H1 (cell line): ENCODE measurements around the gene PCDH19. TPM values are rescaled to one million over a fixed set of nuclear protein-coding genes. Genes with fewer than 3 reads are reported as not detected.

ENCODE experiments used
- CTCF ChIA-PET: fragments of 300-600 bp; sonication (Branson Sonifier 250); formaldehyde crosslinking; loops from one replicate; lab custom pipeline; 2021; ENCODE audit not compliant: partially characterized antibody; lab: Charles Lee
- POLR2A ChIA-PET: fragments of 300-600 bp; sonication (Branson Sonifier 250); formaldehyde crosslinking; loops from one replicate; lab custom pipeline; 2021; ENCODE audit warnings: inconsistent platforms; ENCODE audit not compliant: partially characterized antibody; lab: Charles Lee
- DNase-seq, 2 experiments: peaks; one replicate each; pipeline versions ENCODE4 v3.0.0 to v3.0.0-alpha.2; 2010 to 2022; ENCODE audit warnings: low spot score in 2 of 2, low read depth in 1 of 2, mixed read lengths in 1 of 2
- FAIRE-seq: peaks from 2 replicates; lab custom pipeline; 2011; peaks lifted over from hg19 to GRCh38; lab: Jason Lieb, UNC
- H2AFZ ChIP-seq: 2 replicates; pipeline ENCODE4 v1.8.1; 2012; ENCODE audit warnings: low read length, inconsistent platforms
- H2AK5ac ChIP-seq: 2 replicates; pipeline ENCODE4 v1.6.1; 2013; ENCODE audit warnings: low read depth, low read length
- H2BK120ac ChIP-seq: replicated peaks from 2 replicates; pipeline ENCODE3; 2013; ENCODE audit warnings: low read depth, low read length, inconsistent platforms
- H2BK12ac ChIP-seq: 2 replicates; pipeline ENCODE4 v1.6.1; 2013; ENCODE audit warnings: low read depth, low read length
- H2BK15ac ChIP-seq: 2 replicates; pipeline ENCODE4 v1.6.1; 2013; ENCODE audit warnings: low read length
- H2BK20ac ChIP-seq: 2 replicates; pipeline ENCODE4 v1.6.1; 2013; ENCODE audit warnings: low read length
- H2BK5ac ChIP-seq: 2 replicates; pipeline ENCODE4 v1.6.1; 2013; ENCODE audit warnings: low read depth, low read length
- H3K14ac ChIP-seq: 2 replicates; pipeline ENCODE4 v1.6.1; 2013; ENCODE audit warnings: inconsistent platforms; ENCODE audit not compliant: insufficient read length
- H3K18ac ChIP-seq: 2 replicates; pipeline ENCODE4 v1.6.1; 2013; ENCODE audit warnings: low read length; ENCODE audit errors: extremely low read depth
- H3K23ac ChIP-seq: 2 replicates; pipeline ENCODE4 v1.6.1; 2013; ENCODE audit warnings: inconsistent platforms; ENCODE audit not compliant: insufficient read length
- H3K23me2 ChIP-seq: 2 replicates; pipeline ENCODE4 v1.6.1; 2013; ENCODE audit warnings: low read depth, low read length
- H3K27ac ChIP-seq: 2 replicates; pipeline ENCODE4 v1.6.1; 2011; ENCODE audit warnings: low read depth, low read length, inconsistent platforms
- H3K27me3 ChIP-seq, 4 experiments: replicated peaks in 1 of 4; 1 replicate in 1 of 4; 2 replicates in 3 of 4; pipeline versions ENCODE4 v1.6.1 to v1.8.1; 2011 to 2013; ENCODE audit warnings: low read length in 3 of 4, mild to moderate bottlenecking in 3 of 4, inconsistent platforms in 2 of 4, mixed read lengths in 2 of 4, moderate library complexity in 1 of 4; ENCODE audit not compliant: control insufficient read depth in 3 of 4, insufficient read depth in 3 of 4; ENCODE audit errors: extremely low read depth in 1 of 4
- H3K36me3 ChIP-seq, 4 experiments: 2 replicates each; pipeline versions ENCODE4 v1.6.1 to v1.8.1; 2011 to 2013; ENCODE audit warnings: mild to moderate bottlenecking in 4 of 4, low read length in 3 of 4, moderate library complexity in 2 of 4, control low read depth in 1 of 4, inconsistent platforms in 1 of 4; ENCODE audit not compliant: insufficient read depth in 4 of 4, control insufficient read depth in 2 of 4
- H3K4ac ChIP-seq: replicated peaks from 2 replicates; pipeline ENCODE3; 2013; ENCODE audit warnings: low read length, low read depth, mixed read lengths, inconsistent platforms; ENCODE audit not compliant: insufficient read length
- H3K4me1 ChIP-seq, 4 experiments: replicated peaks in 1 of 4; 1 replicate in 1 of 4; 2 replicates in 3 of 4; pipeline versions ENCODE4 v1.6.1 to v1.8.1; 2011 to 2013; ENCODE audit warnings: low read length in 3 of 4, inconsistent platforms in 2 of 4, mixed read lengths in 1 of 4; ENCODE audit not compliant: insufficient read depth in 4 of 4, control insufficient read depth in 3 of 4
- H3K4me2 ChIP-seq, 2 experiments: 2 replicates each; pipeline versions ENCODE4 v1.6.1 to v1.8.1; 2011 to 2013; ENCODE audit warnings: low read depth in 2 of 2, low read length in 2 of 2, control low read depth in 1 of 2, inconsistent platforms in 1 of 2, mild to moderate bottlenecking in 1 of 2; ENCODE audit not compliant: insufficient read depth in 1 of 2
- H3K4me3 ChIP-seq, 4 experiments: fragments of 200-600, 300-600 bp in 1 of 4; sonication (generic), shearing (Covaris generic), sonication (Bioruptor Twin) in 1 of 4; 2 replicates each; pipeline versions ENCODE4 v1.5.1 to v1.8.1; 2011 to 2016; ENCODE audit warnings: low read length in 4 of 4, low read depth in 3 of 4, control low read depth in 2 of 4, inconsistent platforms in 2 of 4, mild to moderate bottlenecking in 2 of 4, mixed read lengths in 1 of 4, moderate library complexity in 1 of 4; ENCODE audit not compliant: insufficient read depth in 2 of 4; ENCODE audit errors: extremely low read depth in 1 of 4
- H3K56ac ChIP-seq: replicated peaks from 2 replicates; pipeline ENCODE3; 2013; ENCODE audit warnings: low read depth, mild to moderate bottlenecking, mixed read lengths, low read length, inconsistent platforms; ENCODE audit not compliant: insufficient read length
- H3K79me1 ChIP-seq: 2 replicates; pipeline ENCODE4 v1.6.1; 2013; ENCODE audit warnings: low read depth, low read length, control low read depth
- H3K79me2 ChIP-seq, 2 experiments: 2 replicates each; pipeline versions ENCODE4 v1.6.1 to v1.8.1; 2012 to 2013; ENCODE audit warnings: low read length in 2 of 2, mild to moderate bottlenecking in 2 of 2, inconsistent platforms in 1 of 2; ENCODE audit not compliant: insufficient read depth in 2 of 2, control insufficient read depth in 1 of 2
- H3K9ac ChIP-seq, 4 experiments: replicated peaks in 1 of 4; 1 replicate in 1 of 4; 2 replicates in 3 of 4; pipeline versions ENCODE4 v1.6.1 to v1.8.1; 2011 to 2013; ENCODE audit warnings: low read depth in 3 of 4, low read length in 3 of 4, control low read depth in 2 of 4, mild to moderate bottlenecking in 2 of 4, moderate library complexity in 2 of 4, inconsistent platforms in 1 of 4; ENCODE audit errors: extremely low read depth in 1 of 4
- H3K9me3 ChIP-seq, 2 experiments: 2 replicates each; pipeline versions ENCODE4 v1.6.1 to v1.8.1; 2012 to 2013; ENCODE audit warnings: mild to moderate bottlenecking in 2 of 2, moderate library complexity in 2 of 2, control low read depth in 1 of 2, inconsistent platforms in 1 of 2, low read depth in 1 of 2, low read length in 1 of 2, mixed read lengths in 1 of 2; ENCODE audit not compliant: insufficient read depth in 2 of 2
- H4K20me1 ChIP-seq, 2 experiments: replicated peaks in 1 of 2; 2 replicates each; pipeline versions ENCODE3 to v1.8.1; 2011 to 2013; ENCODE audit warnings: inconsistent platforms in 2 of 2, low read length in 2 of 2, mild to moderate bottlenecking in 1 of 2; ENCODE audit not compliant: insufficient read depth in 2 of 2, control insufficient read depth in 1 of 2
- H4K5ac ChIP-seq: 2 replicates; pipeline ENCODE4 v1.6.1; 2013; ENCODE audit warnings: low read length, low read depth, mixed read lengths, inconsistent platforms; ENCODE audit not compliant: insufficient read length
- H4K8ac ChIP-seq: 2 replicates; pipeline ENCODE4 v1.8.0; 2013; ENCODE audit warnings: mild to moderate bottlenecking, moderate library complexity, low read length, inconsistent platforms; ENCODE audit not compliant: insufficient read depth; ENCODE audit errors: extremely low read depth
- H4K91ac ChIP-seq: replicated peaks from 2 replicates; pipeline ENCODE3; 2013; ENCODE audit warnings: low read length, mixed read lengths, inconsistent platforms; ENCODE audit not compliant: insufficient read length
- ASH2L ChIP-seq: fragments of 200-600, 300-600 bp; sonication (generic); IDR thresholded peaks from one replicate; pipeline ENCODE4 v1.7.1; 2017; ENCODE audit warnings: low read length
- BACH1 ChIP-seq: IDR thresholded peaks from 2 replicates; pipeline ENCODE4 v1.6.1; 2012; ENCODE audit warnings: low read length, improper control_type of control experiment
- BCL11A ChIP-seq, 2 experiments: IDR thresholded peaks; one replicate each; pipeline ENCODE4 v1.6.1; 2011; ENCODE audit warnings: low read depth in 2 of 2, low read length in 2 of 2, mild to moderate bottlenecking in 2 of 2
- E2F6 ChIP-seq: IDR thresholded peaks from 2 replicates; pipeline ENCODE4 v1.6.1; 2012; ENCODE audit warnings: inconsistent platforms
- EP300 ChIP-seq, 2 experiments: IDR thresholded peaks; 1 replicate in 1 of 2; 2 replicates in 1 of 2; pipeline ENCODE4 v1.6.1; 2011 to 2012; ENCODE audit warnings: low read depth in 2 of 2, low read length in 2 of 2, mild to moderate bottlenecking in 2 of 2, borderline replicate concordance in 1 of 2, inconsistent platforms in 1 of 2, moderate library complexity in 1 of 2
- FOSL1 ChIP-seq: IDR thresholded peaks from 2 replicates; pipeline ENCODE4 v1.6.1; 2011; ENCODE audit warnings: mild to moderate bottlenecking, low read depth, low read length, moderate library complexity; ENCODE audit not compliant: insufficient read depth
- KDM4A ChIP-seq: IDR thresholded peaks from one replicate; pipeline ENCODE4 v1.7.1; 2012; ENCODE audit warnings: low read depth, mild to moderate bottlenecking, moderate library complexity, low read length, inconsistent platforms; ENCODE audit not compliant: severe bottlenecking
- NANOG ChIP-seq: IDR thresholded peaks from 2 replicates; pipeline ENCODE4 v1.6.1; 2011; ENCODE audit warnings: low read length, low read depth, mild to moderate bottlenecking, inconsistent platforms; ENCODE audit not compliant: insufficient read depth, poor library complexity, severe bottlenecking
- POU5F1 ChIP-seq: IDR thresholded peaks from 2 replicates; pipeline ENCODE4 v1.6.1; 2011; ENCODE audit warnings: low read depth, mild to moderate bottlenecking, low read length, moderate library complexity
- SIRT6 ChIP-seq: IDR thresholded peaks from one replicate; pipeline ENCODE4 v1.7.1; 2012; ENCODE audit warnings: low read length, inconsistent platforms
- SP4 ChIP-seq: IDR thresholded peaks from 2 replicates; pipeline ENCODE4 v1.6.1; 2012; ENCODE audit warnings: low read length, inconsistent platforms
- SUZ12 ChIP-seq: fragments of 200-600 bp; sonication (generic); IDR thresholded peaks from 2 replicates; pipeline ENCODE4 v1.6.1; 2012; ENCODE audit warnings: mild to moderate bottlenecking, inconsistent platforms, low read length, moderate library complexity, mixed read lengths
- USF2 ChIP-seq: IDR thresholded peaks from 2 replicates; pipeline ENCODE4 v1.6.1; 2011; ENCODE audit warnings: low read length, improper control_type of control experiment
- polyA plus RNA-seq, 7 experiments: library from polyadenylated mRNA; depleted of rRNA in 3 of 7; stranded (reverse) in 5 of 7; unstranded in 2 of 7; fragments of >200 nt in 5 of 7; fragments of 200-250 nt in 2 of 7; gene quantifications; 1 replicate in 5 of 7; 2 replicates in 1 of 7; 4 replicates in 1 of 7; pipeline versions ENCODE4 v1.2.1 to v1.2.3, GENCODE V29; 2011 to 2013; ENCODE audit warnings: missing spikeins in 2 of 7, mixed read lengths in 2 of 7
- total RNA-seq: library from RNA; stranded (reverse); fragmentation: NEBNext Ultra II Directional; extraction: Animal tissue kit (Norgen Biotek cat#: 25700); gene quantifications from 2 replicates; pipeline ENCODE4 v1.2.1, GENCODE V29; 2021

PCDH19 gene
- total and polyA plus RNA-seq, 2 of the 8 experiments (the other 6 are each of a cell fraction or from before 2014, with no cell fraction given): 0.12 to 1.2 TPM

- ChIA-PET POLR2A (no interaction called here), CTCF (interaction anchor here (1.1 kb wide), 1 partner anchor 29 kb away, joined by 3 read pairs; no protein-coding TSS in a partner anchor)
- Histone ChIP-seq H3K14ac (no peak overlapping the region), H2BK5ac (no peak overlapping the region), H3K27me3 (no peaks in the 10 kb centered on the region), H3K56ac (no peak overlapping the region), H4K8ac (no peak overlapping the region), H4K91ac (no peak overlapping the region), H2BK12ac (no peak overlapping the region), H3K23ac (no peak overlapping the region), H3K79me2 (no peaks in the 10 kb centered on the region), H3K9ac (no peak overlapping the region), H3K23me2 (no peaks in the 10 kb centered on the region), H2AK5ac (no peak overlapping the region), H4K20me1 (no peaks in the 10 kb centered on the region), H3K4me2 (no peak overlapping the region), H3K4me1 (no peaks in the 10 kb centered on the region), H2AFZ (no peak overlapping the region), H3K36me3 (no peaks in the 10 kb centered on the region), H2BK120ac (no peak overlapping the region), H3K4ac (no peak overlapping the region), H3K79me1 (no peaks in the 10 kb centered on the region), H2BK15ac (no peak overlapping the region), H3K27ac (no peak overlapping the region), H3K18ac (no peak overlapping the region), H4K5ac (no peak overlapping the region), H3K4me3 (no peak overlapping the region), H2BK20ac (no peak overlapping the region), H3K9me3 (no peaks in the 10 kb centered on the region)
- DNase-seq (no peak), FAIRE-seq (no peak)
- no peak for TF ChIP-seq BCL11A (IDR thresholded peaks at IDR 0.05; ENCODE audit: low read depth in 2 of 2, low read length in 2 of 2)
- no peak for TF ChIP-seq ASH2L
- TF ChIP-seq SP4: no peak
- no peak for TF ChIP-seq EP300 (IDR thresholded peaks at IDR 0.05; ENCODE audit: borderline replicate concordance in 1 of 2, low read depth in 2 of 2, low read length in 2 of 2)
- no peak for TF ChIP-seq NANOG
- no peak for TF ChIP-seq E2F6
- TF ChIP-seq KDM4A: no peak
- no peak for TF ChIP-seq SIRT6
- TF ChIP-seq SUZ12: no peak
- TF ChIP-seq FOSL1: no peak
- no peak for TF ChIP-seq USF2
- no peak for TF ChIP-seq BACH1
- no peak for TF ChIP-seq POU5F1
Measured at GRCh38 chrX:100340491-100341141, 69.5 kb downstream of the PCDH19 start.
